GM12892 (cell line): ENCODE results near the gene AACS.

Experiments
- POLR2A ChIP-seq: IDR thresholded peaks from 2 replicates; pipeline ENCODE4 v1.6.1; 2011; ENCODE audit warnings: low read depth, low read length, control low read depth
- POLR2AphosphoS5 ChIP-seq: IDR thresholded peaks from 2 replicates; pipeline ENCODE4 v1.6.1; 2011; ENCODE audit warnings: low read depth, low read length, control low read depth
- TAF1 ChIP-seq: IDR thresholded peaks from 2 replicates; pipeline ENCODE4 v1.6.1; 2011; ENCODE audit warnings: low read depth, mild to moderate bottlenecking, control low read depth, low read length, borderline replicate concordance

- TF ChIP-seq POLR2AphosphoS5 (no peak), POLR2A (no peak), TAF1 (no peak)
These were observed 100.8 kb downstream of the AACS start for GRCh38 chr12:125166041-125166440.
